Mucosa of rectum (tissue), 2 donors: ENCODE results near the gene RAD18.

Experiments
- H3K27ac ChIP-seq, 2 donors: one replicate each; pipeline ENCODE4 v1.7.0; 2013; ENCODE audit warnings: inconsistent platforms in 2 of 2, low read depth in 2 of 2, low read length in 2 of 2
- H3K27me3 ChIP-seq, 2 donors: one replicate each; pipeline ENCODE4 v1.7.0; 2013; ENCODE audit warnings: low read length in 2 of 2; ENCODE audit not compliant: control insufficient read depth in 2 of 2, insufficient read depth in 2 of 2
- H3K36me3 ChIP-seq, 2 donors: one replicate each; pipeline ENCODE4 v1.7.0; 2013; ENCODE audit warnings: low read length in 2 of 2; ENCODE audit not compliant: control insufficient read depth in 2 of 2, insufficient read depth in 2 of 2
- H3K4me1 ChIP-seq, 2 donors: one replicate each; pipeline ENCODE4 v1.7.0; 2013; ENCODE audit warnings: low read length in 2 of 2, mild to moderate bottlenecking in 1 of 2; ENCODE audit not compliant: control insufficient read depth in 2 of 2, insufficient read depth in 2 of 2
- H3K4me3 ChIP-seq, 2 donors: one replicate each; pipeline ENCODE4 v1.7.0; 2013; ENCODE audit warnings: low read length in 2 of 2
- H3K9ac ChIP-seq, 2 donors: one replicate each; pipeline ENCODE4 v1.7.0; 2013; ENCODE audit warnings: low read length in 2 of 2, low read depth in 1 of 2, mild to moderate bottlenecking in 1 of 2
- H3K9me3 ChIP-seq, 2 donors: one replicate each; pipeline ENCODE4 v1.7.0; 2013; ENCODE audit warnings: low read length in 2 of 2; ENCODE audit not compliant: control insufficient read depth in 2 of 2
- donor health status: healthy.
- donor health status: Normal muscosa, but diverticular disease.

RAD18 gene

DNA sequence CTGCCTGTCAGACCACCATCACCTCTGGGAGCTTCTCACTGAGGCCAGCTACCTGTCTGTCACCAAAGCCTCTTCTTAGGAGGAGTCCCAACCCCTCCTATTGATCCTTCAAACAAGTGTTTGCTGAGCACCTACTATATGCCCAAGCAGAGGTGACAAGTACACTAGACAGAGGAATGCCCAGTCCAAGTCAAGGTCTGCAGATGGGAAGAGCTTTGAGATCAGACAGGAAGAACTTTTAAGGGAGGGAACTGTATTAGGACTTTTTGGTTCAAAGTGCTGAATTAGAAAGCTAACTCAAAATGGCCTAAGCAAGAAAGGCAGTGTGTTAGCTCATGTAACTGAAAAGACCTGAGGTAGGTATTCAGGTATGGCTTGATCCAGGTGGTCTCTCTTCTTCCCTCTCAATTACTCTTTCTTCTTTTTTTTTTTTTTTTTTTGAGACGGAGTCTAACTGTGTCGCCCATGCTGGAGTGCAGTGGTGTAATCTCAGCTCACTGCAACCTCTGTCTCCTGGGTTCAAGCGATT, 3.6 kb upstream of the RAD18 start:
- Histone ChIP-seq H3K27ac (peak overlapping the region; percentile 91 to 93), H3K27me3 (no peaks in the 10 kb centered on the region), H3K9ac (no peak overlapping the region), H3K9me3 (no peaks in the 10 kb centered on the region), H3K4me3 (peak overlapping the region in 1 of 2 donors; percentile 10), H3K4me1 (peaks cover 29 to 35% of the 10 kb centered on the region in 2 donors), H3K36me3 (no peaks in the 10 kb centered on the region)

DNA sequence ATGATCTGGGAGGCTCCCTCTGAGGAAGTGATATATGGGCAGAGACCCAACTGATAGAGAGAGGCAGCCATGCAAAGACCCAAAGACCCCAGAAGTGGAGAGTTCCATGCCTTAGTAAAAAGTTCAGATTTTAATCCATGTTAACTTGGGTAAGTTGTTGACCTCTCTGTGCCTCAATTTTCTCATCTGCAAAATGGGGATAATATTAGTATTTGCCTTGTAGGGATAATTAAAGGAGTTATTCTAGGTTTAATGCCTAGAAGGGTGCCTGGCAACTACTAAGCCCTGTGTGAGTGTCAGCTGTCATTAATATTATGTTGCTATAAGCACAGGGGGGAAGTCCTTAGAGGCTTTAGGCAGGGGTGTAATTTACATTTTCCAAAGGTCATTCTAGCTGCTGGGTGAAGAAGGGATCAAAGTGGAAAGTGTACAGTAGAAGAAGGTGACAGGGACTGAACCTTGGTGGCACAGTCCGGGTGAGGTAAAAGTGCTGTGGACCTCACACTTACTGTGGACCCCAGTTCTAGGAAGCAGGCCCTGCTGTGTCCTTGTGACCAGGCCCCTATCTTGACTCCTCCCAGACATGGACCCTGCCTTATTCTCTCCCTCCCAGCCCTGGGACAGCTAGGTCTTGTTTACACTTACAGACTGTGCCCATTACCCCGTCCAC, 3.0 kb upstream of the RAD18 start:
- no peaks in the 10 kb centered on the region for H3K9me3 ChIP-seq
- H3K27ac ChIP-seq: peak overlapping the region; percentile 91 to 93
- peaks cover 29 to 35% of the 10 kb centered on the region in 2 donors for H3K4me1 ChIP-seq
- H3K9ac ChIP-seq: peak overlapping the region in 1 of 2 donors; percentile 41
- peak overlapping the region in 1 of 2 donors; percentile 10 for H3K4me3 ChIP-seq
- no peaks in the 10 kb centered on the region for H3K36me3 ChIP-seq
- H3K27me3 ChIP-seq: no peaks in the 10 kb centered on the region

DNA sequence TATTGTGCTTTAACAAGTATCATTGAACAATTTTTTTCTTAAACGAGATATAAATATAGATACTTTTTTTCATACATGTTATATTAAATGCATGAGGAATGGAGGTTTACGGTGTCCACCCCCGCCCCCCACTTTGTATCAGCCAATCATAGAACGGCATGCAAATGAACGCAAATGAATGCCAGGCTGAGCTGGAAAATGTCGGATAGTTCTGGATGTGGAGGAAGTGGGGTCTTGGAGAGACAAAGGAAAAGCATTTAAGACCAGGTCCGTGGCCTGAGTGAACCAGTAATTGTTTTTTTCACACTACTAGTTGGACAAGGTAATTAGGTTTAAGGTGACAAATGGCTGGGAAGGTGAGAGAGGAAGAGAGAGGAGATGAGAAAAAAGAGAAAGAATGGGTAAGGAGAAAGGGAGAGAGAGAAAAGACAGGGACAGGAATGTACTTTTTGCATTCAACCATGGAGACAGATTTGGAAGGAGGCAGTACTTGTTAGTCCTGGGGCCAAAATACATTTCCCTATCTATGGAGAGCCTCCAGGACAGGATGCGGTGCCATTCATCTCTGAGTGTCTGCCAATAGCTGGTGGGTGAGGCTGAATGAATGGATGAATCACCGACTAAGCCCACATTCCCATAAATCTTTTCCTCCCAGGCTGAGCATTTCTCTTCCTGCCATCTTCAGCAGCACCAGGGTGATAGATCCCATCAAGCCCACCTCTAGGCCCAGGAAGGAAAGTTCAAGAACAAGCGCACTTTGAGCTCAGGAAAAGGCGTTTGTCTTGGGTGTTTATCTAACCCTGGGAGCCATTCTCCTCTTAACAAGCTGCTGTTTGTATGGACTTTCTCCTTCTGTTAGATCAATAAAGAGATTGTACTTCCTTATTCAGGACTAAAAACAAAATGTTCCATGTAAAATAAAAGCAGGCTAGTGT, 1.4 kb upstream of the RAD18 start:
- Histone ChIP-seq H3K9ac (peak overlapping the region; percentile 6 to 37), H3K4me3 (peak overlapping the region; percentile 4 to 97), H3K4me1 (peaks cover 29 to 35% of the 10 kb centered on the region in 2 donors), H3K9me3 (no peaks in the 10 kb centered on the region), H3K27me3 (no peaks in the 10 kb centered on the region), H3K36me3 (no peaks in the 10 kb centered on the region), H3K27ac (peak overlapping the region; percentile 91 to 93)

DNA sequence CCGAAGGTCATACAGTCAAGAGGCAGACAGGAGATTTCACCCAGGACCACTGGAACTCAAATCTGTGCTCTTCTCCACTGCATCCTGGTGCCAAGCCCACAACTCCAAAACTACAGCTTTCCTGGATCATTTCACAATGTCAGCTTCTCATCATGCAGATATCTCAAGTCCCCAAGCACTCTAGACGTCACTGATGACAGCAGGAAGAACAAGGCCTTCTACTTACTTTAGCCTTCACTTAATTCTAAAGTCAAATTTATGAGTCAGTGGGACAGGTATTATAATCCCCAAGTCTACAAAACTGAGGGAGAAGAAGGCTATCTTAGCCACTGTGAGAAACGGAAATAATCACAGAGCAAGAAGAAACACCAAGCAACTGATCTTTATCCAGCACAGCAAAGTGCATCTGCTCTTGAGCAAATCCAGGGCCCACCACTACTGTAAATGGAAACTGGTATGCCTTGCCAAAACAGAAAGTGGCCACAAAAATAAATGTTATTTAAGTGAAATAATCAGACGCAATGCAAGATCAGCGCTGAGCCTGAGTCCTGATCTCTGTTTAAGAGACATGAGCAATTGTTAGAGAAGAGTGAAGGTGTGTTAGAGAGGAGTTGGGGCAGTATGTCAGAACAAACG, 928 bp downstream of the RAD18 start:
- Histone ChIP-seq H3K27me3 (no peaks in the 10 kb centered on the region), H3K4me1 (peaks cover 29 to 35% of the 10 kb centered on the region in 2 donors), H3K4me3 (peak overlapping the region; percentile 85 to 97), H3K27ac (no peak overlapping the region), H3K36me3 (no peaks in the 10 kb centered on the region), H3K9ac (peak overlapping the region; percentile 79 to 83), H3K9me3 (no peaks in the 10 kb centered on the region)

DNA sequence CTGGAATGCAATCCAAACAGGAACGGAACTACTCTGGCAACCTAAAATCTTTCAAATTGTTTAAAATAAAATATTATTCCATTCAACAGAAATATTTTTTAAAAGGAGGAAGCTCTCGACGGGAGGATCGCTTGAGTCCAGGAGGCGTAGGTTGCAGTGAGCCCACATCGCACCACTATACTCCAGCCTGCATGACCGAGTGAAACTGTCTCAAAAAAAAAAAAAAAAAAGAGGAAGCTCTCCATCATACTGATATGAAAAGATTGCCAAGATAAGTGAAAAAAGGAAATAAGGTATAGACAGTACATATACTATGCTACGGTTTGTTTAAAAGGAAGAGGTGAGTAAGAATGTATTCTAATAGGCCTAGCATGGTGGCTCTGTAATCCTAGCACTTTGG, 3.6 kb downstream of the RAD18 start:
- Histone ChIP-seq H3K9me3 (no peaks in the 10 kb centered on the region), H3K27me3 (no peaks in the 10 kb centered on the region), H3K4me3 (no peak overlapping the region), H3K36me3 (peaks cover 0 to 3% of the 10 kb centered on the region in 2 donors), H3K27ac (no peak overlapping the region), H3K4me1 (peaks cover 17 to 18% of the 10 kb centered on the region in 2 donors), H3K9ac (no peak overlapping the region)

DNA sequence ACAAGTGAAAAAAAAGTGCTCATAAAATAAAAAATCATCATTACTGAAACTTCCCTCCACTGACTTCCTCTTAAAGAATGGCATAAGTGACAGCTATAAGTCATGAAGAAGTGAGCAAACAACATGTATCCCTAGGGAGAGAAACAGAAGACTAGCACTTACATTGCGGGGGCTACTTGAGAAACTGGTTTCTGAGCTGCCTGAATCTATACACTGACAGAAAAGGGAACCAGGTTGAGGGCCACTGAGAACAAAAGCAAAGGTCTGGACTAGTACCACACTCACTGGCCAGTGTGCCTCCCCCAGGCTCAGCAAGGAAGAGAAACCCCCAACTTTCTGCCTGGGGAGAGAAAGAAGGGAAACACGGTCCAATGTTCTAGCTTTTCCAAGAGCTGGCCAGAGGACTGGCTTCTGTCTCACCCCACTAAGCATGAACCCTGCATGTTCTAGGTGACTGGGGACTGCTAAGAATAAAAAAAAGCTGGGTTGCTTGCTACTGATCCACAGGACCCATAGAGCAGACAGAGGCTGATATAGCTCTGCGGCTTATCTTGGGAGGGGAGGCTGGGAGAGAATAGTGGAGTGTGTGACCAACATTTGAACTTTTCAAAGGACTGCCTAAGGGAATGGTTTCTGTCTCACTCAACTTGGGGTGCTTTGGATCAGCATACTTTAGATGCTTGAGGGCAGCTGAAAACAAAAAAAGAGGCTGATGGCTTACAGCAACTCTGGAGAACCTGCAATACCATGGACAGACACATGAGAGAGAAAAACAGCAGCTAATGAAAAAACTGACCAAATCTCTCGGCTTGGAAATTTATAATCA, 8.1 kb downstream of the RAD18 start:
- H3K9me3 ChIP-seq: no peaks in the 10 kb centered on the region
- H3K27ac ChIP-seq: no peak overlapping the region
- H3K4me1 ChIP-seq: no peaks in the 10 kb centered on the region
- H3K4me3 ChIP-seq: no peak overlapping the region
- peaks cover 0 to 3% of the 10 kb centered on the region in 2 donors for H3K36me3 ChIP-seq
- H3K9ac ChIP-seq: no peak overlapping the region
- H3K27me3 ChIP-seq: no peaks in the 10 kb centered on the region

DNA sequence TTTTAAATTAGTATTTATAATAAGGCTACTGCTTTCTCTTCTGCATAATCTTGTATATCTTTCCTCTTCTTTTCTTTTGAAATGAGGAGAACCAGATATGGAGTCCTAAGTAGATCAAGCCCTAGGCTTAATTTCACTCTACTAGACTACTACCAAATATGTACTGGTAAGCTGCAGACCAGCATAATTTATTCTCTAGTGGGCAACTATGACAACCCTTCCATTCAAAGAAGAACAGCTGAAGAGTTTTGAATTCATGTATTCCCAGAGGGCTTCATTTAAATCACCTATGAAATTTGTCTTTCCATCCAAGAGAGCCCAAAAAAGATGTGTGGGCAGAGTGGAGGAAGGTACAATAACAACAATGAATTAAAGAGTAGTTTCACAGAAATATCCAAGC, 10.0 kb downstream of the RAD18 start:
- Histone ChIP-seq H3K36me3 (peaks cover 0 to 3% of the 10 kb centered on the region in 2 donors), H3K9me3 (no peaks in the 10 kb centered on the region), H3K4me1 (no peaks in the 10 kb centered on the region), H3K27me3 (no peaks in the 10 kb centered on the region), H3K27ac (no peak overlapping the region), H3K4me3 (no peak overlapping the region), H3K9ac (no peak overlapping the region)

DNA sequence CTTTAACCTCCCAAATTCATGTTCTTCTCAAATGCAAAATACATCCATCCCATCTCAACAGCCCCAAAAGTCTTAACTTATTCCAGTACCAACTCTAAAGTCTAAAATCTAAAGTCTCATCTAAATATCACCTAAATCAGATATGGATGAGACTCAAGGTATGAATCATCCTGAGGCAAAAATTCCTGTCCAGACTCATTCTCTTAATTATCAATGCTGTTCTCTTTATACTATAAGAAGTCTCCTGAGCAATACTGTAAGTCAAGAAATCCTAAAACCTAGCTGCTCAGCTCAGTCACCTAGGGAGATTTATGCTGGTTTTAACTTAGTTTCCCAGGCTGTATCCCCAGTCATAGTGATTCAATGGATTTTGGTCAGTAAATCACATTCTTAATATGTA, 11.1 kb downstream of the RAD18 start:
- no peak overlapping the region for H3K27ac ChIP-seq
- no peaks in the 10 kb centered on the region for H3K27me3 ChIP-seq
- peaks cover 0 to 3% of the 10 kb centered on the region in 2 donors for H3K36me3 ChIP-seq
- no peak overlapping the region for H3K4me3 ChIP-seq
- no peak overlapping the region for H3K9ac ChIP-seq
- H3K4me1 ChIP-seq: no peaks in the 10 kb centered on the region
- H3K9me3 ChIP-seq: no peaks in the 10 kb centered on the region

DNA sequence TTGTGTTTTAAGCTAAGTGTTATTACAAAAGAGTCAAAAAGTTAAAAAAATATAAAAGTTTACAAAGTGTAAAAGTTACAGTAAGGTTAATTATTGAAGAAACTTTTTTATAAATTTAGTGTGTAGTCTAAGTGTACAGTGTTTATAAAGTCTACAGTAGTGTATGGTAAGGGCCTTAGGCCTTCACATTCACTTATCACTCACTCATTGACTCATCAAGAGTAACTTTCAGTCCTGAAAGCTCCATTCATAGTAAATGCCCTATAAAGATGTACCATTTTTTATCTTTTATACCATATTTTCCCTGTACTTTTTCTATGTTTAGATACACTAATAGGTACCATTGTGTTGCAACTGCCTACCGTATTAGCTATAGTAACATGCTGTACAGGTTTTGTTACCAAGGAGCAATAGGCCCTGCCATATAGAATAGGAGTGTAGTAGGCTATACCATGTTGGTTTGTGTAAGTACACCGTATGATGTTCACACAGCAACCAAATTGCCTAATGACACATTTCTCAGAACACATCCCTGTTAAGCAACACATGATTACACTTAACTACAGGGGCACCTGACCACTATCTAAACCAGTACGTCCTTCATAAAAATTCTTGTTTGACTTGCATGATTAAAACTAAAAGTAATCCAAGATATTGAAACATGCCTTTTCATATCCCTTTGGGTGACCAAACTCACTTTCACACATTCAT, 17.2 kb downstream of the RAD18 start:
- Histone ChIP-seq H3K4me1 (no peaks in the 10 kb centered on the region), H3K36me3 (peaks cover 0 to 7% of the 10 kb centered on the region in 2 donors), H3K27ac (no peak overlapping the region), H3K9me3 (no peaks in the 10 kb centered on the region), H3K4me3 (no peak overlapping the region), H3K27me3 (no peaks in the 10 kb centered on the region), H3K9ac (no peak overlapping the region)
